ENCODE results near the gene ABCA12.
"Not testable (repeated sequence)": the region's sequence is repeated elsewhere in the genome, so short reads cannot be mapped to it uniquely, and the experiment has no call there.

Gene ABCA12

GRCh38 chr2:215138479-215138878 is at the start of gene ABCA12:
Gene ABCA12 (minus strand): TSS chr2:215138626. CDS start chr2:215138208, 418 bp downstream.
- DNase-seq (ENCODE audit: low read depth in 2 of 2) = no peak

- no peak for DNase-seq (ENCODE audit: low read depth in 2 of 2)
Observed at GRCh38 chr2:215188078-215188477, 49.7 kb upstream of the ABCA12 start.

- DNase-seq (ENCODE audit: low read depth in 2 of 2) = no peak
Observed at GRCh38 chr2:215186021-215186420, 47.6 kb upstream of the ABCA12 start.

GRCh38 chr2:215178121-215178520 is 39.7 kb upstream of the ABCA12 start:
- no peak for DNase-seq (ENCODE audit: low read depth in 2 of 2)

GRCh38 chr2:215171796-215172195 is 33.4 kb upstream of the ABCA12 start:
- DNase-seq (ENCODE audit: low read depth in 2 of 2) = no peak

- DNase-seq (ENCODE audit: low read depth in 2 of 2) = no peak
Observed at GRCh38 chr2:215171151-215171550, 32.7 kb upstream of the ABCA12 start.

GRCh38 chr2:215166505-215166904 is 28.1 kb upstream of the ABCA12 start:
- DNase-seq (ENCODE audit: low read depth in 2 of 2) = not testable (repeated sequence)

- not testable (repeated sequence) for DNase-seq (ENCODE audit: low read depth in 2 of 2)
Observed at GRCh38 chr2:215163319-215163718, 24.9 kb upstream of the ABCA12 start.

- DNase-seq (ENCODE audit: low read depth in 2 of 2) = no peak
Observed at GRCh38 chr2:215161301-215161829, 22.9 kb upstream of the ABCA12 start.

- DNase-seq (ENCODE audit: low read depth in 2 of 2) = no peak
Observed at GRCh38 chr2:215160081-215160480, 21.7 kb upstream of the ABCA12 start.

- no peak for DNase-seq (ENCODE audit: low read depth in 2 of 2)
Observed at GRCh38 chr2:215156453-215156852, 18.0 kb upstream of the ABCA12 start.

GRCh38 chr2:215149894-215150293 is 11.5 kb upstream of the ABCA12 start:
- DNase-seq (ENCODE audit: low read depth in 2 of 2) = no peak

GRCh38 chr2:215149486-215149885 is 11.1 kb upstream of the ABCA12 start:
- DNase-seq (ENCODE audit: low read depth in 2 of 2) = no peak

- no peak for DNase-seq (ENCODE audit: low read depth in 2 of 2)
Observed at GRCh38 chr2:215149060-215149459, 10.6 kb upstream of the ABCA12 start.

- no peak for DNase-seq (ENCODE audit: low read depth in 2 of 2)
Observed at GRCh38 chr2:215145611-215146010, 7.2 kb upstream of the ABCA12 start.

GRCh38 chr2:215144106-215144875 is 5.9 kb upstream of the ABCA12 start:
- DNase-seq (ENCODE audit: low read depth in 2 of 2) = no peak

GRCh38 chr2:215143458-215143857 is 5.0 kb upstream of the ABCA12 start:
- no peak for DNase-seq (ENCODE audit: low read depth in 2 of 2)

- DNase-seq (ENCODE audit: low read depth in 2 of 2) = no peak
Observed at GRCh38 chr2:215141706-215142105, 3.3 kb upstream of the ABCA12 start.

- DNase-seq (ENCODE audit: low read depth in 2 of 2) = no peak
Observed at GRCh38 chr2:215140166-215140707, 1.8 kb upstream of the ABCA12 start.

GRCh38 chr2:215137741-215138340 is 585 bp downstream of the ABCA12 start:
- no peak for DNase-seq (ENCODE audit: low read depth in 2 of 2)

- no peak for DNase-seq (ENCODE audit: low read depth in 2 of 2)
Observed at GRCh38 chr2:215137329-215137686, 1.1 kb downstream of the ABCA12 start.

GRCh38 chr2:215136669-215137328 is 1.6 kb downstream of the ABCA12 start:
- no peak for DNase-seq (ENCODE audit: low read depth in 2 of 2)
